Activated naive CD4-positive, alpha-beta T cell treated with anti-CD3 and anti-CD28 coated beads for 36 hours (primary cell): ENCODE measurements around the gene LILRB3. TPM values are rescaled to one million over a fixed set of nuclear protein-coding genes. Genes with fewer than 3 reads are reported as not detected.
"Not testable (repeated sequence)": the region's sequence is repeated elsewhere in the genome, so short reads cannot be mapped to it uniquely, and the experiment has no call there.

ENCODE experiments used
- CTCF ChIA-PET: fragments of 350-600 bp; sonication (Branson Sonifier 250); formaldehyde crosslinking; loops from one replicate; lab custom pipeline; 2021; ENCODE audit warnings: antibody characterized with exemption; lab: Charles Lee
- DNase-seq: peaks from one replicate; pipeline ENCODE4 v3.0.0-alpha.2; 2020
- H3K27ac Mint-ChIP-seq: one replicate; pipeline ENCODE4 v1.8.0; 2021; ENCODE audit warnings: mild to moderate bottlenecking, mixed read lengths
- H3K27me3 Mint-ChIP-seq: one replicate; pipeline ENCODE4 v1.8.0; 2021; ENCODE audit warnings: low read depth, mixed read lengths
- H3K36me3 Mint-ChIP-seq: one replicate; pipeline ENCODE4 v1.8.0; 2021; ENCODE audit warnings: low read depth, mixed read lengths
- H3K4me1 Mint-ChIP-seq: one replicate; pipeline ENCODE4 v1.8.0; 2021; ENCODE audit warnings: low read depth, mixed read lengths
- H3K4me3 Mint-ChIP-seq: one replicate; pipeline ENCODE4 v1.8.0; 2021; ENCODE audit warnings: mild to moderate bottlenecking, moderate library complexity, mixed read lengths
- H3K9me3 Mint-ChIP-seq: one replicate; pipeline ENCODE4 v1.8.0; 2021; ENCODE audit warnings: mixed read lengths
- intact Hi-C: fragments of 100-400 bp; cut with micrococcal nuclease; formaldehyde crosslinking; loops from one replicate; pipeline ENCODE4 v1.15.1; 2023
- total RNA-seq, 2 experiments: library from RNA; stranded (reverse); gene quantifications; one replicate each; pipeline ENCODE4 v1.2.3, GENCODE V29; 2021

LILRB3 gene
- total RNA-seq, 2 experiments from 2014 or later, result not detected

GRCh38 chr19:54191811-54192453 is 30.9 kb downstream of the LILRB3 start:
- Mint-ChIP-seq H3K27ac (peak overlapping the region; percentile 75), H3K4me1 (peaks cover 31% of the 10 kb centered on the region), H3K36me3 (peaks cover 14% of the 10 kb centered on the region), H3K9me3 (no peaks in the 10 kb centered on the region), H3K27me3 (no peaks in the 10 kb centered on the region), H3K4me3 (peak overlapping the region; percentile 82)
- intact Hi-C loops, result loop anchor here (2.0 kb wide), 4 partner anchors 17 to 1463 kb away; partner anchors contain the start of genes LENG8, MYADM and U2AF2
- CTCF ChIA-PET, result no interaction called here
- DNase-seq, result no peak

- H3K4me3 Mint-ChIP-seq, result peak within 1 kb of the TSS; percentile 82
- peak; percentile 24 for DNase-seq
- CTCF ChIA-PET, result interaction anchor here (0.7 kb wide), 1 partner anchor 16 kb away, joined by 3 read pairs; no protein-coding TSS in a partner anchor
- peaks cover 16% of the 10 kb centered on the region for H3K36me3 Mint-ChIP-seq
- no peaks in the 10 kb centered on the region for H3K9me3 Mint-ChIP-seq
- intact Hi-C loops, result loop anchor here (2.0 kb wide), 4 partner anchors 18 to 1464 kb away; partner anchors contain the start of genes LENG8, MYADM and U2AF2
- H3K4me1 Mint-ChIP-seq, result peaks cover 31% of the 10 kb centered on the region
- peak within 1 kb of the TSS; percentile 96 for H3K27ac Mint-ChIP-seq
- H3K27me3 Mint-ChIP-seq, result no peaks in the 10 kb centered on the region
Measured at GRCh38 chr19:54191011-54191810, 31.6 kb downstream of the LILRB3 start, which contains the start of gene TSEN34. TSS of gene TSEN34 (plus strand) at chr19:54191308. CDS start at chr19:54191365, 57 bp downstream.

- CTCF ChIA-PET, result interaction anchor here (0.7 kb wide), 1 partner anchor 17 kb away, joined by 3 read pairs; no protein-coding TSS in a partner anchor
- Mint-ChIP-seq H3K27ac (peak overlapping the region; percentile 96), H3K4me3 (peak overlapping the region; percentile 82), H3K4me1 (peaks cover 31% of the 10 kb centered on the region), H3K36me3 (peaks cover 17% of the 10 kb centered on the region), H3K9me3 (no peaks in the 10 kb centered on the region), H3K27me3 (no peaks in the 10 kb centered on the region)
- intact Hi-C loops, result loop anchor here (1.0 to 2.0 kb wide), 9 partner anchors 10 to 1464 kb away; partner anchors contain the start of genes CNOT3, LENG1, LENG8 and MYADM
- DNase-seq, result peak; percentile 100
Measured at GRCh38 chr19:54190503-54191010, 32.2 kb downstream of the LILRB3 start.

- intact Hi-C loops, result loop anchor here (1.0 to 2.0 kb wide), 9 partner anchors 10 to 1465 kb away; partner anchors contain the start of genes CNOT3, LENG1, LENG8 and MYADM
- Mint-ChIP-seq H3K4me3 (peak overlapping the region; percentile 82), H3K9me3 (no peaks in the 10 kb centered on the region), H3K27me3 (no peaks in the 10 kb centered on the region), H3K27ac (peak overlapping the region; percentile 96), H3K36me3 (peaks cover 21% of the 10 kb centered on the region), H3K4me1 (peaks cover 31% of the 10 kb centered on the region)
- DNase-seq, result peak; percentile 100
- CTCF ChIA-PET, result interaction anchor here (0.5 to 1.6 kb wide), 7 partner anchors 18 to 165 kb away, joined by 3 to 7 read pairs (median 3); partner anchors contain the start of genes CNOT3 and LENG1
Measured at GRCh38 chr19:54189735-54190502, 32.9 kb downstream of the LILRB3 start.

GRCh38 chr19:54189145-54189734 is 33.6 kb downstream of the LILRB3 start, which contains the start of gene MBOAT7:
TSS of gene MBOAT7 (minus strand) at chr19:54189580. CDS start at chr19:54188508, 1,072 bp downstream.
- peaks cover 31% of the 10 kb centered on the region for H3K4me1 Mint-ChIP-seq
- CTCF ChIA-PET, result interaction anchor here (0.5 to 1.6 kb wide), 6 partner anchors 24 to 164 kb away, joined by 3 to 7 read pairs (median 4); partner anchors contain the start of genes CNOT3 and LENG1
- no peaks in the 10 kb centered on the region for H3K27me3 Mint-ChIP-seq
- peak within 1 kb of the TSS; percentile 82 for H3K4me3 Mint-ChIP-seq
- no peaks in the 10 kb centered on the region for H3K9me3 Mint-ChIP-seq
- peak; percentile 70 for DNase-seq
- peaks cover 21% of the 10 kb centered on the region for H3K36me3 Mint-ChIP-seq
- H3K27ac Mint-ChIP-seq, result peak within 1 kb of the TSS; percentile 96
- intact Hi-C loops, result no loop called here

- Mint-ChIP-seq H3K36me3 (peaks cover 22% of the 10 kb centered on the region), H3K27me3 (no peaks in the 10 kb centered on the region), H3K4me3 (peak overlapping the region; percentile 82), H3K9me3 (no peaks in the 10 kb centered on the region), H3K27ac (peak overlapping the region; percentile 81), H3K4me1 (peaks cover 30% of the 10 kb centered on the region)
- intact Hi-C loops, result no loop called here
- CTCF ChIA-PET, result interaction anchor here (0.6 to 1.6 kb wide), 5 partner anchors 13 to 1033 kb away, joined by 3 to 4 read pairs (median 3); partner anchors contain the start of gene CNOT3
- DNase-seq, result peak; percentile 60
Measured at GRCh38 chr19:54188215-54188871, 34.5 kb downstream of the LILRB3 start.

GRCh38 chr19:54186934-54187381 is 35.8 kb downstream of the LILRB3 start:
- intact Hi-C loops, result no loop called here
- no peaks in the 10 kb centered on the region for H3K9me3 Mint-ChIP-seq
- peak overlapping the region; percentile 82 for H3K4me3 Mint-ChIP-seq
- peaks cover 14% of the 10 kb centered on the region for H3K36me3 Mint-ChIP-seq
- CTCF ChIA-PET, result interaction anchor here (1.2 to 1.4 kb wide), 2 partner anchors 11 to 13 kb away, joined by 3 read pairs; no protein-coding TSS in a partner anchor
- no peak for DNase-seq
- peak overlapping the region; percentile 24 for H3K27ac Mint-ChIP-seq
- peaks cover 18% of the 10 kb centered on the region for H3K4me1 Mint-ChIP-seq
- no peaks in the 10 kb centered on the region for H3K27me3 Mint-ChIP-seq

GRCh38 chr19:54186351-54186750 is 36.5 kb downstream of the LILRB3 start:
- H3K36me3 Mint-ChIP-seq, result peaks cover 14% of the 10 kb centered on the region
- peaks cover 14% of the 10 kb centered on the region for H3K4me1 Mint-ChIP-seq
- intact Hi-C loops, result no loop called here
- no peak overlapping the region for H3K4me3 Mint-ChIP-seq
- H3K9me3 Mint-ChIP-seq, result no peaks in the 10 kb centered on the region
- no peak overlapping the region for H3K27ac Mint-ChIP-seq
- no peak for DNase-seq
- CTCF ChIA-PET, result interaction anchor here (0.8 to 1.4 kb wide), 3 partner anchors 10 to 16 kb away, joined by 3 read pairs; no protein-coding TSS in a partner anchor
- H3K27me3 Mint-ChIP-seq, result no peaks in the 10 kb centered on the region

GRCh38 chr19:54183431-54183830 is 39.4 kb downstream of the LILRB3 start:
- Mint-ChIP-seq H3K9me3 (no peaks in the 10 kb centered on the region), H3K27me3 (no peaks in the 10 kb centered on the region), H3K4me1 (peaks cover 14% of the 10 kb centered on the region), H3K4me3 (no peak overlapping the region), H3K27ac (no peak overlapping the region), H3K36me3 (peaks cover 24% of the 10 kb centered on the region)
- CTCF ChIA-PET, result no interaction called here
- intact Hi-C loops, result no loop called here
- DNase-seq, result no peak

- H3K4me3 Mint-ChIP-seq, DNase-seq, CTCF ChIA-PET, H3K4me1 Mint-ChIP-seq, intact Hi-C loops, H3K27ac Mint-ChIP-seq, H3K9me3 Mint-ChIP-seq, H3K27me3 Mint-ChIP-seq: not testable (repeated sequence)
- peaks cover 29% of the 10 kb centered on the region for H3K36me3 Mint-ChIP-seq
Measured at GRCh38 chr19:54181894-54182293, 40.9 kb downstream of the LILRB3 start.
